WTC11 (cell line): ENCODE data around the gene USH1G. TPM values are rescaled to one million over a fixed set of nuclear protein-coding genes. Genes with fewer than 3 reads are reported as not detected.

Experiments used
- ATAC-seq: fragments of 200-7000 bp; cut with Tn5 transposase; 2 replicates; pipeline ENCODE4 v1.10.0; 2021; ENCODE audit warnings: mild to moderate bottlenecking, moderate library complexity
- CTCF ChIA-PET: fragments of 300-600 bp; sonication (Branson Sonifier 250); formaldehyde crosslinking; loops from one replicate; lab custom pipeline; 2021; ENCODE audit warnings: antibody characterized with exemption; lab: Charles Lee
- POLR2A ChIA-PET: fragments of 350-600 bp; sonication (Branson Sonifier 250); formaldehyde crosslinking; loops from one replicate; lab custom pipeline; 2021; ENCODE audit warnings: antibody characterized with exemption; lab: Charles Lee
- DNase-seq: peaks from one replicate; pipeline ENCODE4 v3.0.0; 2021; ENCODE audit warnings: low spot score
- H3K27ac Mint-ChIP-seq: 2 replicates; pipeline ENCODE4 v1.8.0; 2021; ENCODE audit warnings: mixed read lengths
- H3K27me3 Mint-ChIP-seq: 2 replicates; pipeline ENCODE4 v1.8.0; 2021; ENCODE audit warnings: low read depth, mild to moderate bottlenecking, moderate library complexity, mixed read lengths
- H3K36me3 Mint-ChIP-seq: 2 replicates; pipeline ENCODE4 v1.8.0; 2021; ENCODE audit warnings: mixed read lengths
- H3K4me1 Mint-ChIP-seq: 2 replicates; pipeline ENCODE4 v1.8.0; 2022; ENCODE audit warnings: mixed read lengths
- H3K4me3 Mint-ChIP-seq: 2 replicates; pipeline ENCODE4 v1.8.0; 2021; ENCODE audit warnings: mild to moderate bottlenecking, moderate library complexity, mixed read lengths
- H3K9me3 Mint-ChIP-seq: 2 replicates; pipeline ENCODE4 v1.8.0; 2021; ENCODE audit warnings: mixed read lengths
- CTCF ChIP-seq: fragments of 200-600 bp; IDR thresholded peaks from 2 replicates; pipeline ENCODE4 v1.8.0; 2022; ENCODE audit warnings: antibody characterized with exemption
- E2F5 ChIP-seq: sonication (generic); formaldehyde crosslinking; IDR thresholded peaks from 2 replicates; pipeline ENCODE4 v1.8.1; 2022; ENCODE audit warnings: mild to moderate bottlenecking, moderate library complexity, missing genetic modification reagents
- ERG ChIP-seq: fragments of 250-450 bp; sonication (Bioruptor Pico); IDR thresholded peaks from 2 replicates; pipeline ENCODE4 v1.8.0; 2021; ENCODE audit warnings: mild to moderate bottlenecking
- GRHL2 ChIP-seq: fragments of 250-450 bp; sonication (Bioruptor Pico); IDR thresholded peaks from 2 replicates; pipeline ENCODE4 v1.8.0; 2022; ENCODE audit warnings: mild to moderate bottlenecking, moderate library complexity; ENCODE audit not compliant: insufficient replicate concordance, severe bottlenecking
- HMGXB4 ChIP-seq: sonication (generic); formaldehyde crosslinking; IDR thresholded peaks from 2 replicates; pipeline ENCODE4 v1.8.1; 2023; ENCODE audit warnings: mild to moderate bottlenecking, moderate library complexity, missing genetic modification reagents
- IRF1 ChIP-seq: sonication (generic); formaldehyde crosslinking; IDR thresholded peaks from 2 replicates; pipeline ENCODE4 v1.8.0; 2023; ENCODE audit warnings: missing genetic modification reagents
- JUN ChIP-seq: sonication (generic); formaldehyde crosslinking; IDR thresholded peaks from 2 replicates; pipeline ENCODE4 v1.8.0; 2023; ENCODE audit warnings: mild to moderate bottlenecking, missing genetic modification reagents
- KAT7 ChIP-seq: sonication (generic); formaldehyde crosslinking; IDR thresholded peaks from 2 replicates; pipeline ENCODE4 v1.8.1; 2023; ENCODE audit warnings: missing genetic modification reagents, mild to moderate bottlenecking, borderline replicate concordance
- PRDM15 ChIP-seq: sonication (generic); formaldehyde crosslinking; IDR thresholded peaks from 2 replicates; pipeline ENCODE4 v1.8.0; 2022; ENCODE audit warnings: missing genetic modification reagents
- RELA ChIP-seq: sonication (generic); formaldehyde crosslinking; IDR thresholded peaks from 2 replicates; pipeline ENCODE4 v1.8.1; 2022; ENCODE audit warnings: missing genetic modification reagents, mild to moderate bottlenecking, borderline replicate concordance
- SMAD4 ChIP-seq: sonication (generic); formaldehyde crosslinking; IDR thresholded peaks from 2 replicates; pipeline ENCODE4 v1.8.0; 2022; ENCODE audit warnings: mild to moderate bottlenecking, missing genetic modification reagents
- SOX15 ChIP-seq: fragments of 250-450 bp; sonication (Bioruptor Pico); IDR thresholded peaks from 2 replicates; pipeline ENCODE4 v1.9.0; 2021; ENCODE audit warnings: mild to moderate bottlenecking
- TEAD4 ChIP-seq: sonication (generic); formaldehyde crosslinking; IDR thresholded peaks from 2 replicates; pipeline ENCODE4 v1.8.0; 2022; ENCODE audit warnings: mild to moderate bottlenecking, missing genetic modification reagents
- ZBTB21 ChIP-seq: sonication (generic); formaldehyde crosslinking; IDR thresholded peaks from 2 replicates; pipeline ENCODE4 v1.8.1; 2023; ENCODE audit warnings: mild to moderate bottlenecking, missing genetic modification reagents, borderline replicate concordance
- ZNF219 ChIP-seq: sonication (generic); formaldehyde crosslinking; IDR thresholded peaks from 2 replicates; pipeline ENCODE4 v1.8.0; 2023; ENCODE audit warnings: missing genetic modification reagents, mild to moderate bottlenecking, borderline replicate concordance
- ZNF232 ChIP-seq: sonication (generic); formaldehyde crosslinking; IDR thresholded peaks from 2 replicates; pipeline ENCODE4 v1.8.0; 2022; ENCODE audit warnings: mild to moderate bottlenecking, missing genetic modification reagents
- total RNA-seq: library from RNA; stranded (reverse); gene quantifications from 3 replicates; pipeline ENCODE4 v1.2.3, GENCODE V29; 2021

Gene USH1G
- total RNA-seq, 1 experiment from 2014 or later = 1.9 TPM

GRCh38 chr17:74883241-74883745 is 39.8 kb downstream of the USH1G start:
- Mint-ChIP-seq H3K36me3 (no peaks in the 10 kb centered on the region), H3K4me1 (peaks cover 8% of the 10 kb centered on the region), H3K27me3 (peaks cover 11% of the 10 kb centered on the region), H3K4me3 (no peak overlapping the region), H3K27ac (no peak overlapping the region; the same call in 1 of the 2 replicates)
- ChIA-PET POLR2A (interaction anchor here (2.5 kb wide), 1 partner anchor 10 kb away, joined by 9 read pairs; the partner anchor contains the start of gene FDXR), CTCF (interaction anchor here (1.8 kb wide), 1 partner anchor 77 kb away, joined by 5 read pairs; no protein-coding TSS in a partner anchor)
- DNase-seq = no peak
- TF ChIP-seq ZNF232 = no peak
- no peak for TF ChIP-seq ERG
- no peak for TF ChIP-seq ZBTB21 (CRISPR knock-in tag)
- no peak for TF ChIP-seq GRHL2 (CRISPR knock-in tag)
- TF ChIP-seq PRDM15 (CRISPR knock-in tag) = no peak
- no peak for TF ChIP-seq JUN (CRISPR knock-in tag)
- TF ChIP-seq SOX15 = no peak
- TF ChIP-seq SMAD4 (CRISPR knock-in tag) = no peak
- no peak for TF ChIP-seq ZNF219
- no peak for TF ChIP-seq KAT7 (CRISPR knock-in tag)
- no peak for TF ChIP-seq CTCF
- TF ChIP-seq, all 79 proteins: peak for 0
- H3K9me3 Mint-ChIP-seq = peaks cover 3% of the 10 kb centered on the region; the same call in 1 of the 2 replicates
- peak; percentile 38; the same call in 1 of the 2 replicates for ATAC-seq

GRCh38 chr17:74882517-74883240 is 40.4 kb downstream of the USH1G start:
- no peak overlapping the region; the same call in 1 of the 2 replicates for H3K27ac Mint-ChIP-seq
- CTCF ChIA-PET = interaction anchor here (1.8 kb wide), 1 partner anchor 78 kb away, joined by 5 read pairs; no protein-coding TSS in a partner anchor
- H3K36me3 Mint-ChIP-seq = no peaks in the 10 kb centered on the region
- ATAC-seq = no peak
- peaks cover 11% of the 10 kb centered on the region for H3K27me3 Mint-ChIP-seq
- no peak for DNase-seq
- H3K9me3 Mint-ChIP-seq = peaks cover 3% of the 10 kb centered on the region; the same call in 1 of the 2 replicates
- H3K4me1 Mint-ChIP-seq = peaks cover 8% of the 10 kb centered on the region
- no peak overlapping the region for H3K4me3 Mint-ChIP-seq
- POLR2A ChIA-PET = interaction anchor here (2.5 kb wide), 1 partner anchor 10 kb away, joined by 9 read pairs; the partner anchor contains the start of gene FDXR
- TF ChIP-seq RELA (CRISPR knock-in tag) = no peak
- TF ChIP-seq E2F5 (CRISPR knock-in tag) = no peak
- TF ChIP-seq IRF1 (CRISPR knock-in tag) = no peak
- TF ChIP-seq TEAD4 (CRISPR knock-in tag) = no peak
- no peak for TF ChIP-seq HMGXB4 (CRISPR knock-in tag)
- TF ChIP-seq CTCF = no peak
- TF ChIP-seq KAT7 (CRISPR knock-in tag) = no peak
